ENCODE results near the gene MYL6.

DNA sequence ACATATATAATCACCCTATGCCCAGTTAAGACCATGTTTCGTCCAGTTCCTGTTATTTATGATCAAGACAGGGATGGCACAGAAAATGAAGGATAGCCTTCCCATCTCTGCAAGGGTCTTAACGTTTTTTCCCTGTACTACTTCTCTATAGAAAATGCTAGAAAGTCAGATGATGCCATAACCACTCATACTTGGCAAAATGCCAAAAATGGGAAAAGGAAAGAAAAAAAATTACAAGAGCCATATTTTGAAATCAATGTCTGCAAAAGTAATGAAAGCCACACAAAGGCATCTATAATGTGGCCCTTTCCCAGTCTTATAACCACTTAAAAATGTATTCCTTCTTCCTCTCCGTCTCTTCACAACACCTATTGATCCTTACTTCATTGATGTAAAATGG, 7.6 kb upstream of the MYL6 start:
- TF ChIP-seq CTCF (IDR thresholded peaks at IDR 0.05 in 2 of 3, conservative IDR thresholded peaks at IDR 0.05 in 1 of 3; ENCODE audit: control insufficient read depth in 2 of 3, extremely low read depth in 1 of 3, insufficient read depth in 1 of 3, low read depth in 3 of 3, low read length in 3 of 3) (no peak), EP300 (IDR thresholded peaks at IDR 0.05; ENCODE audit: borderline replicate concordance in 1 of 2, control insufficient read depth in 1 of 2, low read depth in 2 of 2, low read length in 2 of 2) (no peak), RAD21 (IDR thresholded peaks at IDR 0.05; ENCODE audit: insufficient read depth, low read depth, low read length) (no peak), POLR2AphosphoS5 (IDR thresholded peaks at IDR 0.05; ENCODE audit: low read length) (no peak), RCOR1 (conservative IDR thresholded peaks at IDR 0.05; ENCODE audit: low read depth, low read length) (no peak)
- TF ChIP-seq, protein P1, sequence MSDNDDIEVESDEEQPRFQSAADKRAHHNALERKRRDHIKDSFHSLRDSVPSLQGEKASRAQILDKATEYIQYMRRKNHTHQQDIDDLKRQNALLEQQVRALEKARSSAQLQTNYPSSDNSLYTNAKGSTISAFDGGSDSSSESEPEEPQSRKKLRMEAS (IDR thresholded peaks at IDR 0.05; ENCODE audit: low read depth, low read length), result no peak
